Testis (tissue), 2 donors: ENCODE measurements around the gene TMEM129.

Experiments used
- CTCF ChIP-seq, 3 experiments: fragments of 450-650 bp in 2 of 3; fragments of 200-600 bp in 1 of 3; sonication (generic) in 1 of 3; IDR thresholded peaks; one replicate each; pipeline ENCODE4 v1.5.1; 2016 to 2019; ENCODE audit warnings: antibody characterized with exemption in 3 of 3, mild to moderate bottlenecking in 2 of 3, moderate library complexity in 1 of 3
- POLR2A ChIP-seq: fragments of 450-650 bp; IDR thresholded peaks from one replicate; pipeline ENCODE4 v1.6.1; 2017; ENCODE audit warnings: antibody characterized with exemption, mild to moderate bottlenecking, moderate library complexity

GRCh38 chr4:1675136-1675801 is 45.9 kb downstream of the TMEM129 start:
- TF ChIP-seq POLR2A, result no peak
- TF ChIP-seq CTCF (IDR thresholded peaks at IDR 0.05), result no peak
